ENCODE measurements around the gene GMPPA. TPM values are rescaled to one million over a fixed set of nuclear protein-coding genes. Genes with fewer than 3 reads are reported as not detected.

The GMPPA gene
- polyA plus RNA-seq, 1 experiment: 171 TPM

DNA sequence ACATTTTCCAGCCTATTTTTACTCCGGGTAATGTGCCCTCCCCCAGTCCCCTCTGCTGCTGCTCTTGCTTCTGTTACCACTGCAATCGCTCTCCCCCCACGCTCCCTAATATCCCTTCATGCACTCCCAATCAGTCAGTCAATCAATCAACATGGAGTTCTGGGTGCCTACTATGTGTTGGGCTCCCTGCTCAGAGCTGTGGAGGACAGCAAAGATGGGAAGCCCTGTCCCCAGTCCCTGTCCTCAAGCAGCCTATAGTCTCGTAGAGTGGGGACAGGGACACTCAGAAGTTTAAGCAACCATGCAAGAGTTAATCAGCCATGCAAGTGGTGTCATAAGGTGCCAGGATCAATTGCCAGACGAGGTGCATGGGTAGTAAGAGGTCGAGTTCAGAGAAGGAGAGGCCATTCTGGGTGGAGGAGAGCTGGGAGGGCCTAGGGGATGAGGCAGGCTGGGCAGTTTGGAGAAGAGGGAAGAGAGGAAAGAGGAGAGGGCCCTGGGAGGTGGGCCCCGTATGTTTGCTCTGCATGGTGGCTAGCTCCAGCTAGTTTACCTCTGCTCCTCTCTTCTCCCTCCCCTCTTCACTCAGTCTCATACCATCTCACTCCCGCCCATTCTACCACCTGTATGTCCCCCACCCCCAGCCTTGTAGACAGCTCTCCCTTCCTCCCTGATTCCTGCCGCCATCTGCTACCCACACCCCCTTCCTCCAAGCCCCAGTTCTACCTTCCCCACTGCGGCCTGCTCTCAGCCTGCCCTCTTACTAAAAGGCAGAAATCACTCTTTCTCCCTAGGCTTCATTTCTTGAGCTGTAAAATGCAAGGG is 19.5 kb downstream of the GMPPA start:
- Histone ChIP-seq H3K36me3 (ENCODE audit: control insufficient read depth, insufficient read depth, low read length) (no peaks in the 10 kb centered on the region), H3K4me3 (ENCODE audit: low read depth, low read length) (no peak overlapping the region), H3K27me3 (ENCODE audit: control insufficient read depth, insufficient read depth, low read length) (peaks cover 13% of the 10 kb centered on the region)
- POLR2A ChIA-PET: no interaction called here
- TF ChIP-seq, protein P1, sequence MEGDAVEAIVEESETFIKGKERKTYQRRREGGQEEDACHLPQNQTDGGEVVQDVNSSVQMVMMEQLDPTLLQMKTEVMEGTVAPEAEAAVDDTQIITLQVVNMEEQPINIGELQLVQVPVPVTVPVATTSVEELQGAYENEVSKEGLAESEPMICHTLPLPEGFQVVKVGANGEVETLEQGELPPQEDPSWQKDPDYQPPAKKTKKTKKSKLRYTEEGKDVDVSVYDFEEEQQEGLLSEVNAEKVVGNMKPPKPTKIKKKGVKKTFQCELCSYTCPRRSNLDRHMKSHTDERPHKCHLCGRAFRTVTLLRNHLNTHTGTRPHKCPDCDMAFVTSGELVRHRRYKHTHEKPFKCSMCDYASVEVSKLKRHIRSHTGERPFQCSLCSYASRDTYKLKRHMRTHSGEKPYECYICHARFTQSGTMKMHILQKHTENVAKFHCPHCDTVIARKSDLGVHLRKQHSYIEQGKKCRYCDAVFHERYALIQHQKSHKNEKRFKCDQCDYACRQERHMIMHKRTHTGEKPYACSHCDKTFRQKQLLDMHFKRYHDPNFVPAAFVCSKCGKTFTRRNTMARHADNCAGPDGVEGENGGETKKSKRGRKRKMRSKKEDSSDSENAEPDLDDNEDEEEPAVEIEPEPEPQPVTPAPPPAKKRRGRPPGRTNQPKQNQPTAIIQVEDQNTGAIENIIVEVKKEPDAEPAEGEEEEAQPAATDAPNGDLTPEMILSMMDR (IDR thresholded peaks at IDR 0.05; ENCODE audit: insufficient read depth, low read depth, low read length): no peak
- DNase-seq (ENCODE audit: low read depth): no peak
- CTCF ChIA-PET: interaction anchor here (0.6 to 42.0 kb wide), 6 partner anchors 7 to 115 kb away, joined by 3 to 872 read pairs (median 3); partner anchors contain the start of genes ASIC4, CHPF, GMPPA and TMEM198

DNA sequence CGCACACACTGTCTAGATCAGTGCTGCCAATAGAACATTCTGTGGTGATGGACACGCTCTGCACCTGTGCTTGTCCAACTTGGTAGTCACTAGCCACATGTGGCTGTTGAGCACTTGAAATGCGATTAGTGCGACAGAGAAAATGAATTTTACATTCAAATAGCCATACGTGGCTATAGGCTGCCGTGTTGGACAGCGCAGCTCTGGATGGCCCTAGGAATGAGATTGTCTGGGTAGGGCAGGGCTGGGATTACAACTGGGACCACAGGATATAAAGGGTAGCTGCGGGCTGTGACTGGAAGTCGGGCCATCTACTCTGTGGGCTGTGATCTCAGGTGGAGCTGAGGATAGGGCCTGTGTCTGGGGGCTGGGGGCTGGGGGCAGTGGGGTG is 20.8 kb downstream of the GMPPA start:
- DNase-seq (ENCODE audit: low read depth): no peak
- Histone ChIP-seq H3K27me3 (ENCODE audit: control insufficient read depth, insufficient read depth, low read length) (peaks cover 5% of the 10 kb centered on the region), H3K4me3 (ENCODE audit: low read depth, low read length) (no peak overlapping the region), H3K36me3 (ENCODE audit: control insufficient read depth, insufficient read depth, low read length) (no peaks in the 10 kb centered on the region)
- TF ChIP-seq, protein P1 (IDR thresholded peaks at IDR 0.05; ENCODE audit: insufficient read depth, low read depth, low read length): no peak
- CTCF ChIA-PET: interaction anchor here (1.0 to 42.0 kb wide), 8 partner anchors 9 to 116 kb away, joined by 3 to 872 read pairs (median 10); partner anchors contain the start of genes ASIC4, CHPF, GMPPA and TMEM198
- POLR2A ChIA-PET: interaction anchor here (1.1 kb wide), 1 partner anchor 66 kb away, joined by 8 read pairs; no protein-coding TSS in a partner anchor

DNA sequence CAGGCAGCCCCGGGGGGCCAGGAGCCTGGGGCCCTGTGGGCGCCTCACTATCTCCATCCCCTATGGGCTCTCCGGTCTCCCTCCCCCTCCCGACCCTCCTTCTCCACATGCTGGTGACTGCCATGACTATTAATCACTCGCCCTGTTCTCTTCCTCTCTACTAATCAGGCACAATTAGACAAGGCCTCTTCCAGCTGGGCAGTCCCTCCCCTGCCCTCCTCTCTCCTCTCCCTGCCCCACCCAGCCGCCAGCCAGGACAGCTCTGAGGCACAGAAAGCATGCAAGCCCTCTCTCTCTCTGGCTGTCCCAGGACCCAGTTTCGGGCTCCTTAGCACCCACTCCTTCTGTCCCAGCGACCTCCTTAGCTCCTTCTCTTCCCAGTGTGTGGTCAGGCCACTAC is 21.4 kb downstream of the GMPPA start:
- Histone ChIP-seq H3K36me3 (ENCODE audit: control insufficient read depth, insufficient read depth, low read length) (no peaks in the 10 kb centered on the region), H3K4me3 (ENCODE audit: low read depth, low read length) (no peak overlapping the region), H3K27me3 (ENCODE audit: control insufficient read depth, insufficient read depth, low read length) (peaks cover 5% of the 10 kb centered on the region)
- no peak for DNase-seq (ENCODE audit: low read depth)
- POLR2A ChIA-PET: interaction anchor here (0.6 to 1.1 kb wide), 2 partner anchors 10 to 67 kb away, joined by 5 to 8 read pairs; no protein-coding TSS in a partner anchor
- CTCF ChIA-PET: interaction anchor here (0.9 to 42.0 kb wide), 14 partner anchors 8 to 243 kb away, joined by 3 to 872 read pairs (median 6); partner anchors contain the start of genes ASIC4, CHPF, GMPPA and TMEM198
- TF ChIP-seq, protein P1 (IDR thresholded peaks at IDR 0.05; ENCODE audit: insufficient read depth, low read depth, low read length): no peak

DNA sequence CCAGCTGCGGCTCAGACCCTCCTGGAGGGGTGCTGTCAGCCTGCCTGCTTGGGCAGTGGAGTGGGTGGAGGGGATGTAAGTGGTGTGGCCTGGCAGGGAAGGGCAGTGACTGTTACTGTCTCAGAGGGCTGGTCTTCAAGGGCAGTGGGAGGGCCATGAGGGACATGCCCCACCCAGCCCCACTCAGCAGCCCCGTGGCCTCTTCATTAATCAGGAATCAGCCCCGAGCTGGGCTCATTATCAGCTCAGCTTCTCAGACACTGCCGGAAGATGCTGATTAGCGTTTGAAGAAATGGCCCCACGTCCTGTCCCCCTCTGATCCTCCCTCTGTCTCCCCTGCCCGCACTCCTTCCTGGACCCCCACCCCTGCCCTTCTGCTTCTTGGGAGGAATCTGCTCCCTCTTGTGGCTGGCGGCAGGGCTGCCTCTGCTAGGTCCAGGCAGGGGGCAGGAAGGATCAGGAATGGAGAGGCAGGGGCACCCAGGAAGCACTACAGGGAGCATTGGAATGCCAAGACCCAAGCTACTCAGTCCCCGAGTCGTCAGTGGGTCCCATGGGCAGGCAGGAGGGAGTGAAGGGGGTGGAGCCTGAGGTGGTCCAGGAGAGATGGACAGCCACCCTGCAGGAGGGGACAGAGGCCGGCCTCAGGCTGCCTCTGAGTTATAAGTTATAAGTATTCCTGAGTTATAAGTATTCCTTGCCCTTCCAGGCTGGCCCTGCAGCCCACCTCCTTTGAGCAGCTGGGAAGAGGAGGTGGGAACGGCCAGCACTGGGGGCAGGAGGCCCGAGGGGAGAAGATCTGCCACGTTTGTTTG is 22.6 kb downstream of the GMPPA start:
- peaks cover 1% of the 10 kb centered on the region; the same call in 1 of the 2 replicates for H3K27me3 ChIP-seq (ENCODE audit: control insufficient read depth, insufficient read depth, low read length)
- no peaks in the 10 kb centered on the region for H3K36me3 ChIP-seq (ENCODE audit: control insufficient read depth, insufficient read depth, low read length)
- DNase-seq (ENCODE audit: low read depth): no peak
- ChIA-PET POLR2A (interaction anchor here (0.6 kb wide), 1 partner anchor 22 kb away, joined by 4 read pairs; the partner anchor contains the start of gene CHPF), CTCF (interaction anchor here (0.5 to 42.0 kb wide), 23 partner anchors 7 to 244 kb away, joined by 3 to 872 read pairs (median 5); partner anchors contain the start of genes ASIC4, CHPF, GMPPA and TMEM198)
- TF ChIP-seq, protein P1 (IDR thresholded peaks at IDR 0.05; ENCODE audit: insufficient read depth, low read depth, low read length): peak; percentile 96
- H3K4me3 ChIP-seq (ENCODE audit: low read depth, low read length): no peak overlapping the region
